Sigmoid colon (tissue), 7 donors: ENCODE measurements around the gene LMNTD2. TPM values are rescaled to one million over a fixed set of nuclear protein-coding genes. Genes with fewer than 3 reads are reported as not detected.

Source experiments
- DNase-seq: peaks from one replicate; pipeline ENCODE4 v3.0.0-alpha.2; 2019
- H3K27ac ChIP-seq, 4 donors: fragments of 200-600 bp; sonication (generic); one replicate each; pipeline ENCODE4 v1.5.1; 2016 to 2019; ENCODE audit warnings: mild to moderate bottlenecking in 1 of 4
- H3K27me3 ChIP-seq, 3 donors: fragments of 200-600 bp; sonication (generic); one replicate each; pipeline ENCODE4 v1.5.1; 2019; ENCODE audit warnings: mild to moderate bottlenecking in 1 of 3
- H3K36me3 ChIP-seq, 4 donors: fragments of 200-600 bp; sonication (generic); one replicate each; pipeline ENCODE4 v1.5.1; 2016 to 2019
- H3K4me1 ChIP-seq, 4 donors: fragments of 200-600 bp; sonication (generic); one replicate each; pipeline ENCODE4 v1.5.1; 2017 to 2019
- H3K4me3 ChIP-seq, 4 donors: fragments of 200-600 bp; sonication (generic); one replicate each; pipeline ENCODE4 v1.5.1; 2017 to 2019; ENCODE audit warnings: mild to moderate bottlenecking in 2 of 4, moderate library complexity in 1 of 4
- H3K9me3 ChIP-seq, 4 donors: fragments of 200-600 bp in 3 of 4; sonication (generic) in 3 of 4; one replicate each; pipeline versions ENCODE4 v1.5.1 to v1.6.1; 2013 to 2019
- EP300 ChIP-seq, 4 donors: sonication (generic); formaldehyde crosslinking; IDR thresholded peaks; one replicate each; pipeline ENCODE4 v1.6.1; 2017; ENCODE audit warnings: antibody characterized with exemption in 4 of 4
- POLR2A ChIP-seq, 2 donors: fragments of 450-650 bp; IDR thresholded peaks; one replicate each; pipeline ENCODE4 v1.6.1; 2016; ENCODE audit warnings: antibody characterized with exemption in 2 of 2, mild to moderate bottlenecking in 2 of 2, moderate library complexity in 2 of 2
- POLR2AphosphoS5 ChIP-seq, 4 donors: sonication (generic); formaldehyde crosslinking; IDR thresholded peaks; one replicate each; pipeline ENCODE4 v1.6.1; 2017; ENCODE audit warnings: antibody characterized with exemption in 4 of 4
- WGBS, 2 donors: extraction: QIAGEN DNeasy Blood & Tissue Kit; methylation state at CpG; one replicate each; pipeline ENCODE4 v1.1.7; 2013; 5-methylcytosine and 5-hydroxymethylcytosine counted together
- intact Hi-C: fragments of 100-400 bp; cut with DNase I; formaldehyde crosslinking; loops from one replicate; pipeline ENCODE4 v1.15.1; 2023
- polyA plus RNA-seq, 3 donors: library from polyadenylated mRNA; stranded (reverse); fragments of 200-250 nt; gene quantifications; one replicate each; pipeline ENCODE4 v1.2.3, GENCODE V29; 2013
- total RNA-seq, 4 donors: library from RNA; depleted of rRNA; stranded (reverse); fragments of >200 nt; gene quantifications; one replicate each; pipeline ENCODE4 v1.1.0, GENCODE V29; 2016
- TF ChIP-seq, protein P1 (sequence below), 4 experiments: fragments of 450-650 bp in 3 of 4; fragments of 200-600 bp in 1 of 4; IDR thresholded peaks; one replicate each; pipeline ENCODE4 v1.5.1; 2016 to 2019; ENCODE audit warnings: antibody characterized with exemption in 4 of 4, mild to moderate bottlenecking in 3 of 4, moderate library complexity in 2 of 4
- donor health status: healthy with polysubstance abuse.
- donor health status: Bipolar disorder and iron deficiency.
- donor health status: healthy.

The LMNTD2 gene
- total and polyA plus RNA-seq, 7 donors: 0.66 to 6.3 (median 1.3) TPM; not detected in 1

DNA sequence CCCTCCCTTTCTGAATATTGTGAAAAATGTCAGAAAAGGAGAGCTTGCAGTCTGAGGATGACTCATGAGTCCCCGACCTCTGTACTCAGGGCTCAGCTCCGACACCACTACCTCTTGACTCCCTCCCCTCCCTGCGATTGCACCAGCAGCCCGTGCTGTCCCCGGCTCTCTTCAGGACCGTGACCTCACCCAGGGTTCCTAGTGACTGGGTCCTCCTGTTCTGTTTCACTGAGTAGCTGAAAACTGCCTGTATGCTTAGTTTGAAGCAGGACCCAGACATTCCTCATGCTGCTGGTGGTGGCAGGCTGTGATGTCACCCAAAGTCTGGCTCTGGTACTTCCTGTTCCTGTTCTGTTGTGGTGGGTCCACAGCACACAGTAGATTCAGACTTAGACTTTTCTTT, 27.4 kb upstream of the LMNTD2 start:
- H3K4me3 ChIP-seq: no peak overlapping the region
- no peak for DNase-seq
- intact Hi-C loops: no loop called here
- TF ChIP-seq, protein P1, sequence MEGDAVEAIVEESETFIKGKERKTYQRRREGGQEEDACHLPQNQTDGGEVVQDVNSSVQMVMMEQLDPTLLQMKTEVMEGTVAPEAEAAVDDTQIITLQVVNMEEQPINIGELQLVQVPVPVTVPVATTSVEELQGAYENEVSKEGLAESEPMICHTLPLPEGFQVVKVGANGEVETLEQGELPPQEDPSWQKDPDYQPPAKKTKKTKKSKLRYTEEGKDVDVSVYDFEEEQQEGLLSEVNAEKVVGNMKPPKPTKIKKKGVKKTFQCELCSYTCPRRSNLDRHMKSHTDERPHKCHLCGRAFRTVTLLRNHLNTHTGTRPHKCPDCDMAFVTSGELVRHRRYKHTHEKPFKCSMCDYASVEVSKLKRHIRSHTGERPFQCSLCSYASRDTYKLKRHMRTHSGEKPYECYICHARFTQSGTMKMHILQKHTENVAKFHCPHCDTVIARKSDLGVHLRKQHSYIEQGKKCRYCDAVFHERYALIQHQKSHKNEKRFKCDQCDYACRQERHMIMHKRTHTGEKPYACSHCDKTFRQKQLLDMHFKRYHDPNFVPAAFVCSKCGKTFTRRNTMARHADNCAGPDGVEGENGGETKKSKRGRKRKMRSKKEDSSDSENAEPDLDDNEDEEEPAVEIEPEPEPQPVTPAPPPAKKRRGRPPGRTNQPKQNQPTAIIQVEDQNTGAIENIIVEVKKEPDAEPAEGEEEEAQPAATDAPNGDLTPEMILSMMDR (IDR thresholded peaks at IDR 0.05): no peak
- TF ChIP-seq POLR2A (IDR thresholded peaks at IDR 0.05): no peak
- TF ChIP-seq EP300 (IDR thresholded peaks at IDR 0.05): no peak
- TF ChIP-seq POLR2AphosphoS5 (IDR thresholded peaks at IDR 0.05): no peak
- WGBS, 2 donors: 57 to 76% methylated on average over 6 of the region's 6 CpGs
- H3K27me3 ChIP-seq: no peaks in the 10 kb centered on the region
- no peak overlapping the region for H3K27ac ChIP-seq
- no peaks in the 10 kb centered on the region for H3K9me3 ChIP-seq
- no peaks in the 10 kb centered on the region for H3K4me1 ChIP-seq
- peaks cover 7 to 93% (median 58%) of the 10 kb centered on the region in 4 donors for H3K36me3 ChIP-seq

DNA sequence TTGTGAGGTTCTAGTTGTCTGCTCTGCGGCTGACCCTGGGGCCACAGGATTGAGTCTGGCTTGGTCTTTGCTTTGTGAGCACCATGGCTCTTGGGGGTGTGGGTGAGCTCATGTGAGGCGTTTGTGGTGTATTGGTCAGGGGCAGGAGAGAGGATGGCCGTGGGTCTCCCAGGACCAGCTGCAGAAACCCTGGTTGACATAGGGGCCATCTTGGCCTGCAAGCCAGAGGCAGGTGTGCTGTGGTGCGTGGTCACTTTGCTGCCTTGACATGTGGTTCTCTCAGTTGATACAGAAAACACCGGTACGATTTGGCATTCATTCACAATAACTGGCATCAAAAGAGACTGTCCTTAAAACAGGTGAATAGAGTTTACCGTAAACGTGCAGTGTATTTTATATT, 27.0 kb upstream of the LMNTD2 start:
- Histone ChIP-seq H3K36me3 (peaks cover 3 to 93% (median 55%) of the 10 kb centered on the region in 4 donors), H3K27ac (no peak overlapping the region), H3K9me3 (no peaks in the 10 kb centered on the region), H3K4me1 (no peaks in the 10 kb centered on the region), H3K4me3 (no peak overlapping the region), H3K27me3 (no peaks in the 10 kb centered on the region)
- WGBS, 2 donors: 82 to 87% methylated on average over 8 of the region's 8 CpGs
- TF ChIP-seq POLR2A (IDR thresholded peaks at IDR 0.05): no peak
- TF ChIP-seq POLR2AphosphoS5 (IDR thresholded peaks at IDR 0.05): no peak
- no peak for TF ChIP-seq EP300 (IDR thresholded peaks at IDR 0.05)
- TF ChIP-seq, protein P1 (IDR thresholded peaks at IDR 0.05): no peak
- intact Hi-C loops: no loop called here
- DNase-seq: no peak

DNA sequence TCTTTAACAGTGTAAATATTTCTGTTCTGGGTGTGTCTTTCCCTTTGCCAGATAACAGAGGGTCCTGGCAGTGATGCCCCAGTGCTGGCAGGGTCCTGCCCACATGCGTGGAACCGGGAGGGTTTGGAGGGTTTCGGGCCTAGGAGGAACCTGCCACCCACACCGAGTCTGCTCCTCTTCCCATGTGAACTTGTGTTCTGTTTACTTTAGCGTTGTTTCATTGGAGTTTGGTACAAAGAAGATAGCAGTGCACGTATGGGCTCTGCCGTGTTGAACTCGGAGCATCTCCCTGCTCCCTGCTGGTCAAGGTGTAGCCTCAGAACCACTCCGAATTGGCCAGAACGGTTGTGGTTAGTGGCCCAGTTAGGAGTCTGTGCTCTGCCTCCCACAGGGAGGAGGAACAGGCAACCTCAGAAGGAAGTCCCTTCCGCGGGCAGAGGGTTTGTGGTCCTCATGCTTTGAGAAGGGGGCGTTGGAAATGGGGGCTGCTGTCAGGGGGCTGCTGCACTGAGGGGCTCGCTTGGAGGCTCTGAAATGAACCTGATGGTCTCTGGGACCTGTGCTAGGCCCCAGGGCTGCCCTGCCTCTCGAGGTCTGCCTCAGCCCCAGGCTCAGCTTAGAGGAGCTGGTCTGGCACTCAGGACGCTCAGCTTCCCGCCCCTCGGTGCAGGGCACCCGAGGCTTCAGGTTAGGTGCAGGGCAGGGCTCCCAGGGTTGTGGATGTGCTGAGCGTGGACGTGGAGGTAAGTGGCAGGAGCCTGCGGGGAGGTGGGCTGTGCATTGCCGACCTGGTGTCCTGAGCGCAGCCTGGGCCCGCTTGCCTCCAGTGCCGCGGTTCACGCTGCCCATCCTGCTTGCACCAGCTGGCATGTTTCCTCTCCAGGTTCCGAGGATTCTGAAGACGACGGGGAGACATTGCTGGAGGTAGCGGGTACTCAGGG, 26.1 kb upstream of the LMNTD2 start:
- Histone ChIP-seq H3K36me3 (peaks cover 0 to 93% (median 51%) of the 10 kb centered on the region in 4 donors), H3K4me3 (no peak overlapping the region), H3K27me3 (no peaks in the 10 kb centered on the region), H3K4me1 (no peaks in the 10 kb centered on the region), H3K27ac (no peak overlapping the region), H3K9me3 (no peaks in the 10 kb centered on the region)
- no peak for DNase-seq
- TF ChIP-seq POLR2AphosphoS5 (IDR thresholded peaks at IDR 0.05) (no peak), EP300 (IDR thresholded peaks at IDR 0.05) (no peak), POLR2A (IDR thresholded peaks at IDR 0.05) (no peak)
- TF ChIP-seq, protein P1 (IDR thresholded peaks at IDR 0.05): no peak
- intact Hi-C loops: no loop called here
- 89 to 91% methylated on average over 32 of the region's 32 CpGs for WGBS, 2 donors

DNA sequence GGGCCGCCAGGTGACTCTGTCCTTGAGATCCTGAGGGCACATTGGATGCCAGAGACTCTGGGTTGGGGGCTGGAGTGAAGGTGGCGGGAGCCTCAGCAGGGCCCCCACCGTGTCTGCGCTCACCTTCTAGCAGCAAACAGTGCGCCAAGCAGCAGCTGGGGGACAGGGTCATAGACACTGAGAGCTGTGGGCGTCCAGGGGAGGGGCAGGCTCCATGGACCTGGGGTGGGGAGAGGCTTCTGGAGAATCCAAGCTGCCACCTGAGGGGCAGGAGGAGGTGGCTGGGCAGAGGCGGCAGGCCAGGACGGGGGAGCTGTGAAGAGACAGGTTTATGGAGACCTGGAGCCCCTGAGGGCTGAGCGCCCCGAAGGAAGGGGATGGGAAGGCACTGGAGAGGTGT, 23.7 kb upstream of the LMNTD2 start:
- DNase-seq: no peak
- H3K4me1 ChIP-seq: peaks cover 0 to 15% (median 13%) of the 10 kb centered on the region in 4 donors
- no peak overlapping the region for H3K4me3 ChIP-seq
- H3K27ac ChIP-seq: no peak overlapping the region
- no peaks in the 10 kb centered on the region for H3K27me3 ChIP-seq
- no peaks in the 10 kb centered on the region for H3K9me3 ChIP-seq
- TF ChIP-seq POLR2A (IDR thresholded peaks at IDR 0.05) (no peak), EP300 (IDR thresholded peaks at IDR 0.05) (no peak), POLR2AphosphoS5 (IDR thresholded peaks at IDR 0.05) (no peak)
- TF ChIP-seq, protein P1 (IDR thresholded peaks at IDR 0.05): no peak
- H3K36me3 ChIP-seq: peaks cover 0 to 72% (median 36%) of the 10 kb centered on the region in 4 donors
- intact Hi-C loops: no loop called here
- WGBS, 2 donors: 97% methylated on average over 10 of the region's 10 CpGs
